Panc1 (cell line): ENCODE results near the gene SSBP3. TPM values are rescaled to one million over a fixed set of nuclear protein-coding genes. Genes with fewer than 3 reads are reported as not detected.

ENCODE experiments used
- ATAC-seq: fragments of 200-7000 bp; cut with Tn5 transposase; 2 replicates; pipeline ENCODE4 v1.9.1; 2020; ENCODE audit warnings: mild to moderate bottlenecking, moderate library complexity
- BruUV-seq: library from RNA; stranded (reverse); fragments of 400-500 nt; replicated peaks from 2 replicates; lab custom pipeline; 2021; lab: Mats Ljungman, UMichigan
- CTCF ChIA-PET: fragments of 300-600 bp; sonication (Branson Sonifier 250); formaldehyde crosslinking; loops from one replicate; lab custom pipeline; 2022; ENCODE audit warnings: antibody characterized with exemption; lab: Charles Lee
- POLR2A ChIA-PET: fragments of 300-600 bp; sonication (Branson Sonifier 250); formaldehyde crosslinking; loops from one replicate; lab custom pipeline; 2022; ENCODE audit warnings: antibody characterized with exemption; lab: Charles Lee
- DNase-seq: peaks from one replicate; pipeline ENCODE4 v3.0.0-alpha.2; 2010; ENCODE audit warnings: low read depth, low spot score
- H3K27ac ChIP-seq: 2 replicates; pipeline ENCODE4 v1.5.1; 2011; ENCODE audit warnings: mild to moderate bottlenecking, low read length, inconsistent platforms
- H3K27me3 ChIP-seq: fragments of 200-500 bp; sonication (Bioruptor generic); 2 replicates; pipeline ENCODE4 v1.6.0; 2014; ENCODE audit warnings: low read length, inconsistent platforms; ENCODE audit not compliant: control insufficient read depth, insufficient read depth
- H3K36me3 ChIP-seq: fragments of 200-500 bp; sonication (Bioruptor generic); 2 replicates; pipeline ENCODE4 v1.5.1; 2014; ENCODE audit warnings: inconsistent platforms, mild to moderate bottlenecking, low read length, moderate library complexity; ENCODE audit not compliant: control insufficient read depth, insufficient read depth
- H3K4me1 ChIP-seq: 2 replicates; pipeline ENCODE4 v1.5.1; 2011; ENCODE audit warnings: inconsistent platforms, mild to moderate bottlenecking, low read length, moderate library complexity; ENCODE audit not compliant: control insufficient read depth, insufficient read depth
- H3K4me3 ChIP-seq, 2 experiments: 2 replicates each; pipeline ENCODE4 v1.5.1; 2011 to 2012; ENCODE audit warnings: low read depth in 2 of 2, low read length in 2 of 2, mild to moderate bottlenecking in 2 of 2, inconsistent platforms in 1 of 2, moderate library complexity in 1 of 2
- H3K9me3 ChIP-seq: fragments of 200-500 bp; sonication (Bioruptor generic); 2 replicates; pipeline ENCODE4 v1.5.1; 2014; ENCODE audit warnings: low read depth, mild to moderate bottlenecking, inconsistent platforms, low read length, moderate library complexity; ENCODE audit not compliant: control insufficient read depth, insufficient read depth
- POLR2AphosphoS5 ChIP-seq: IDR thresholded peaks from 2 replicates; pipeline ENCODE4 v1.6.1; 2012; ENCODE audit warnings: mild to moderate bottlenecking, low read depth, low read length, moderate library complexity
- SIN3A ChIP-seq: IDR thresholded peaks from 2 replicates; pipeline ENCODE4 v1.6.1; 2012; ENCODE audit warnings: low read depth, mild to moderate bottlenecking, low read length, moderate library complexity, borderline replicate concordance; ENCODE audit not compliant: insufficient read depth
- TCF7L2 ChIP-seq: IDR thresholded peaks from 2 replicates; pipeline ENCODE4 v1.6.1; 2011; ENCODE audit warnings: mild to moderate bottlenecking, low read depth, low read length, inconsistent platforms
- in situ Hi-C: cut with HindIII; loops from 2 replicates; pipeline ENCODE4 v1.10.0; 2016; ENCODE audit warnings: low sequenced_read_pairs, low pct_unique_long_range_greater_than_20kb
- intact Hi-C: fragments of 100-400 bp; cut with micrococcal nuclease; formaldehyde crosslinking; loops from one replicate; pipeline ENCODE4 v1.10.0; 2022; ENCODE audit not compliant: unreplicated experiment
- total RNA-seq: library from RNA; stranded (reverse); gene quantifications from one replicate; pipeline ENCODE4 v1.2.1, GENCODE V29; 2021; ENCODE audit not compliant: unreplicated experiment
- TF ChIP-seq, protein P1 (sequence below), 2 experiments: IDR thresholded peaks; 2 replicates each; pipeline ENCODE4 v1.6.1; 2011 to 2012; ENCODE audit warnings: low read depth in 2 of 2, control low read depth in 1 of 2, low read length in 1 of 2, mild to moderate bottlenecking in 1 of 2, moderate library complexity in 1 of 2; ENCODE audit not compliant: insufficient read depth in 1 of 2
- TF ChIP-seq, protein P2 (sequence below): fragments of 450-650 bp; IDR thresholded peaks from 2 replicates; pipeline ENCODE4 v1.5.1; 2017; ENCODE audit warnings: mild to moderate bottlenecking

Gene SSBP3
- total RNA-seq, 1 experiment from 2014 or later, result 22.5 TPM

DNA sequence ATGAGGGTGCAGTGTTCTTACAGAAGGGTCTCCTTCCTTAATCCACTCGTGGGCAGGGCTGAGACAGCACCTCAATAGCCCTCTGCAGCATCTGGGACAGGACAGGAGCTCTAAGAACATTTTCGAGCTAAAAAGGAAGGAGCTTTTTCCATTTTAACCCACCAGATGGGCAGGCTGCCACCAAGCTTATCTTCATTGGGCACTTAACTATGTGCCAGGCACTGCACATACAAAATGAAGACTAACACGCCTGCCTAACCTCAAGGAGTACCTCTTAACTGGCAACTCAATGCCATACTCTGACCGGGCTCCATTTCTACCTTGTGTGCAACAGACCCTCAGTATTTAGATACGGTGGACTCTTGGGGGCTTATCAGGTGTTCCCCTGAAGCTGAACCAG, 48.2 kb downstream of the SSBP3 start:
- DNase-seq (no peak), ATAC-seq (no peak)
- no peaks in the 10 kb centered on the region for H3K27me3 ChIP-seq
- H3K27ac ChIP-seq, result no peak overlapping the region
- intact Hi-C loops, result no loop called here
- ChIA-PET POLR2A (no interaction called here), CTCF (no interaction called here)
- no peak overlapping the region for H3K4me3 ChIP-seq
- no peaks in the 10 kb centered on the region for H3K4me1 ChIP-seq
- no peaks in the 10 kb centered on the region for H3K36me3 ChIP-seq
- H3K9me3 ChIP-seq, result no peaks in the 10 kb centered on the region
- in situ Hi-C loops, result no loop called here
- no TSS peak for BruUV-seq
- TF ChIP-seq, protein P1, sequence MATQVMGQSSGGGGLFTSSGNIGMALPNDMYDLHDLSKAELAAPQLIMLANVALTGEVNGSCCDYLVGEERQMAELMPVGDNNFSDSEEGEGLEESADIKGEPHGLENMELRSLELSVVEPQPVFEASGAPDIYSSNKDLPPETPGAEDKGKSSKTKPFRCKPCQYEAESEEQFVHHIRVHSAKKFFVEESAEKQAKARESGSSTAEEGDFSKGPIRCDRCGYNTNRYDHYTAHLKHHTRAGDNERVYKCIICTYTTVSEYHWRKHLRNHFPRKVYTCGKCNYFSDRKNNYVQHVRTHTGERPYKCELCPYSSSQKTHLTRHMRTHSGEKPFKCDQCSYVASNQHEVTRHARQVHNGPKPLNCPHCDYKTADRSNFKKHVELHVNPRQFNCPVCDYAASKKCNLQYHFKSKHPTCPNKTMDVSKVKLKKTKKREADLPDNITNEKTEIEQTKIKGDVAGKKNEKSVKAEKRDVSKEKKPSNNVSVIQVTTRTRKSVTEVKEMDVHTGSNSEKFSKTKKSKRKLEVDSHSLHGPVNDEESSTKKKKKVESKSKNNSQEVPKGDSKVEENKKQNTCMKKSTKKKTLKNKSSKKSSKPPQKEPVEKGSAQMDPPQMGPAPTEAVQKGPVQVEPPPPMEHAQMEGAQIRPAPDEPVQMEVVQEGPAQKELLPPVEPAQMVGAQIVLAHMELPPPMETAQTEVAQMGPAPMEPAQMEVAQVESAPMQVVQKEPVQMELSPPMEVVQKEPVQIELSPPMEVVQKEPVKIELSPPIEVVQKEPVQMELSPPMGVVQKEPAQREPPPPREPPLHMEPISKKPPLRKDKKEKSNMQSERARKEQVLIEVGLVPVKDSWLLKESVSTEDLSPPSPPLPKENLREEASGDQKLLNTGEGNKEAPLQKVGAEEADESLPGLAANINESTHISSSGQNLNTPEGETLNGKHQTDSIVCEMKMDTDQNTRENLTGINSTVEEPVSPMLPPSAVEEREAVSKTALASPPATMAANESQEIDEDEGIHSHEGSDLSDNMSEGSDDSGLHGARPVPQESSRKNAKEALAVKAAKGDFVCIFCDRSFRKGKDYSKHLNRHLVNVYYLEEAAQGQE (IDR thresholded peaks at IDR 0.05; ENCODE audit: insufficient read depth in 1 of 2, low read depth in 2 of 2, low read length in 1 of 2), result no peak
- TF ChIP-seq POLR2AphosphoS5 (no peak), TCF7L2 (no peak), SIN3A (no peak)
- TF ChIP-seq, protein P2, sequence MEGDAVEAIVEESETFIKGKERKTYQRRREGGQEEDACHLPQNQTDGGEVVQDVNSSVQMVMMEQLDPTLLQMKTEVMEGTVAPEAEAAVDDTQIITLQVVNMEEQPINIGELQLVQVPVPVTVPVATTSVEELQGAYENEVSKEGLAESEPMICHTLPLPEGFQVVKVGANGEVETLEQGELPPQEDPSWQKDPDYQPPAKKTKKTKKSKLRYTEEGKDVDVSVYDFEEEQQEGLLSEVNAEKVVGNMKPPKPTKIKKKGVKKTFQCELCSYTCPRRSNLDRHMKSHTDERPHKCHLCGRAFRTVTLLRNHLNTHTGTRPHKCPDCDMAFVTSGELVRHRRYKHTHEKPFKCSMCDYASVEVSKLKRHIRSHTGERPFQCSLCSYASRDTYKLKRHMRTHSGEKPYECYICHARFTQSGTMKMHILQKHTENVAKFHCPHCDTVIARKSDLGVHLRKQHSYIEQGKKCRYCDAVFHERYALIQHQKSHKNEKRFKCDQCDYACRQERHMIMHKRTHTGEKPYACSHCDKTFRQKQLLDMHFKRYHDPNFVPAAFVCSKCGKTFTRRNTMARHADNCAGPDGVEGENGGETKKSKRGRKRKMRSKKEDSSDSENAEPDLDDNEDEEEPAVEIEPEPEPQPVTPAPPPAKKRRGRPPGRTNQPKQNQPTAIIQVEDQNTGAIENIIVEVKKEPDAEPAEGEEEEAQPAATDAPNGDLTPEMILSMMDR, result no peak

DNA sequence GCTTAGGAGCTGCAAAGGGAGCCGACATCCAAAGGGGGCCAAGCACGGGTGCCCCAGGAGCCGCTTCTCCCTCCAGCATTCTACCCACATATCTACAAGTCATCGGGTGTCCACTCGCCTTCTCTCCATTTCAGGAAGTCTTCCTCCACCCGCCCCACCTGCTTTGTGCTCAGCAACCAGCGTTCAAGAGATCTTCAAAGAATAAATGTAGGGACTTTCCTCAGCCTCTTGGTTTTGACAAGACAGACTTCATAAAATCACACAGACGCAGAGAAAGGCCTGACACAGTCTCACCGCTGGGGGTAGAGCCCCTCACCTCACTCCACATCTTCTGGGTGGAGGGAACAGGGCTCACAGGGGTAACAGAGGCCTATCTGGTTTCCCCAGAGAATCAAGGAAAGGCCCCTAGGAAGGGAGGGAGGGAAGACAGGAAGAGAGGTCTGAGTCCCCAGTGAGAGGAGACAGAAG, 49.5 kb downstream of the SSBP3 start:
- TF ChIP-seq TCF7L2 (no peak), POLR2AphosphoS5 (no peak)
- TF ChIP-seq, protein P2, result no peak
- intact Hi-C loops (no loop called here), in situ Hi-C loops (no loop called here)
- Histone ChIP-seq H3K9me3 (no peaks in the 10 kb centered on the region), H3K27ac (no peak overlapping the region), H3K36me3 (no peaks in the 10 kb centered on the region), H3K4me1 (no peaks in the 10 kb centered on the region), H3K27me3 (no peaks in the 10 kb centered on the region), H3K4me3 (no peak overlapping the region)
- ChIA-PET CTCF (no interaction called here), POLR2A (no interaction called here)
- DNase-seq (no peak), ATAC-seq (no peak)
- BruUV-seq, result no TSS peak
